IgD-negative memory B cell (primary cell): Measurements from ENCODE around the gene MAP6. TPM values are rescaled to one million over a fixed set of nuclear protein-coding genes. Genes with fewer than 3 reads are reported as not detected.

ENCODE experiments used
- H3K27ac Mint-ChIP-seq, 3 donors: one replicate each; pipeline ENCODE4 v1.8.0; 2020 to 2022; ENCODE audit warnings: mild to moderate bottlenecking in 3 of 3, mixed read lengths in 3 of 3, moderate library complexity in 1 of 3
- H3K27me3 Mint-ChIP-seq: one replicate; pipeline ENCODE4 v1.8.0; 2021; ENCODE audit warnings: mixed read lengths
- H3K36me3 Mint-ChIP-seq: one replicate; pipeline ENCODE4 v1.8.0; 2020; ENCODE audit warnings: mild to moderate bottlenecking, mixed read lengths
- H3K4me1 Mint-ChIP-seq, 3 donors: one replicate each; pipeline ENCODE4 v1.8.0; 2020 to 2022; ENCODE audit warnings: mixed read lengths in 3 of 3, mild to moderate bottlenecking in 1 of 3
- H3K4me3 Mint-ChIP-seq, 4 donors: one replicate each; pipeline ENCODE4 v1.8.0; 2020 to 2022; ENCODE audit warnings: mild to moderate bottlenecking in 4 of 4, mixed read lengths in 4 of 4, moderate library complexity in 3 of 4
- H3K9me3 Mint-ChIP-seq, 3 donors: one replicate each; pipeline ENCODE4 v1.8.0; 2020 to 2021; ENCODE audit warnings: mixed read lengths in 3 of 3, mild to moderate bottlenecking in 1 of 3
- polyA plus RNA-seq: library from polyadenylated mRNA; unstranded; fragments of 300-500 nt; fragmentation: Illumina TruSeq; gene quantifications from one replicate; pipeline ENCODE4 v1.2.3, GENCODE V29; 2021

MAP6 gene
- polyA plus RNA-seq, 1 donor from 2014 or later = 0.53 TPM

DNA sequence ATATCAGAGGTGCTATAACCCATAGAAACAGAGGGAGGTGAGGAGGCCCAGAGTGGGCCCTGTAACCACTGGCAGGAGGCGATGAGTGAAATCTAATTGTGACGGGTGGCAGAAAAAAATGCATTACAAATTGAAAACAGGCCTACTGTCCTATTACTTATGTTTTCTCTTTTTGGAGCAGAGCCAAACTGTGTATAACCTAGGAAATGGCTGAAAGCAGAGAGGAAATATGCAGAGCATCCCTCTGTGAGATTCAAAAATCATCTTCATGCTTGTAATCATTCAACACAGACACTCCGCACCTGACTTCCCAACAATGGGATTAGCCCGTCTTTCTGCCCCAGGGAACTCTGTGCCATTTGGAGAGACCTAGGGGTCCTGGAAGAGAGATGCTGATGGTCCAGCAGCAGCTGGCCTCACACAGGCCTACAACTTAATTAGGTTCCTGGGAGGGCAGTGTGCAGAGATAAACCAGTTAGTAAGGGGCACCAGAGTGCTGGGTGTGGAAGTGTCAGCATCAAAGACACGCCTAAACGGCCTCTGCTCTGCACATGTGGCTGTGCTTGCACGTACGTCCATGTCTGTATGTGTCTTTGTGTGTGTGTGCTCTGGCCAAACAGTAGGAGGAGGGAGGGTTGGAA lies 41.8 kb downstream of the MAP6 start:
- H3K4me1 Mint-ChIP-seq = no peaks in the 10 kb centered on the region
- no peak overlapping the region for H3K4me3 Mint-ChIP-seq
- no peak overlapping the region for H3K27ac Mint-ChIP-seq

DNA sequence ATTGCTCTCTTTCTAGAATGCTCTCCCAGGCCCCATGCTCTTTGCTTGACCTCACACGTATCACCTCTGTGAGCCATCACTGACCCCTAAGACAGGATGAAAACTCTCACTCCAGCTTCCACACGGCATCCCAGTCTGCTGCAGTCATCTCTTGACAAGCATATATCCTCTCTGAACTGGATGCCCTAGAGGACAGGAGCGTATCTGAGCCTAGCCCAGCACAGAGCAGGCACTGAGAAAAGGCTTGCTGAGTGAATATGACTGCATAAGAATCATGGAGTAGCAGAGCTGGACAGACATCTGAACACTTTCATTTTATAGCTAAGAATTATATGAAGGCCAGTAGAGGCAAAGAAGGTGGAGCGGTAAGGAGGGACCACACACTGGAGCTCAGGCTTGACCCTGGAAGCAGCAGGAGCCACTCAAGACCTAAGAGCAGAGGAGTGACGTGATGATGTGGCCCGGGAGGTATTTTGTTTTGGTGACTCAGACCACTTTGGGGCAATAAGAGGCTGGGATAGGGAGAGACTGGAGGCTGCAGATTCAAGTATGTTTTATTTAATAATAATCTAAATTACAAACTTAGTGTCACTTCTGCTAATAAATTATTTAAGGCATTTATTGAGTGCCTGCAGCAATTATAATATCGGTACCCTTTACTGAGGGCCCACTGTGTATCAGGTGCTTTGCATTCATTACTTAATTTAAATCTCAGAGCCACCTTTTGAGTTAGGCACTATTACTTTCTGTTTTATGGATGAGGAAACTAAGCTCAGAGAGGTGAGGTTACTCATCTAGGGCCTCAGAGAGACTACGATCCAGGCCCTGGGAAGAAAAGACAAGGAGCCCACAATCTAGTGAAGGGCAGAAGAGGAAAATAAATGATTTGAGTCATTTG lies 42.6 kb downstream of the MAP6 start:
- peak overlapping the region in 1 of 3 donors; percentile 68 for H3K27ac Mint-ChIP-seq
- no peaks in the 10 kb centered on the region for H3K9me3 Mint-ChIP-seq
- no peaks in the 10 kb centered on the region for H3K36me3 Mint-ChIP-seq
- peaks cover 7% of the 10 kb centered on the region for H3K27me3 Mint-ChIP-seq
- H3K4me3 Mint-ChIP-seq = no peak overlapping the region
- no peaks in the 10 kb centered on the region for H3K4me1 Mint-ChIP-seq

More for the DNA sequence above, 41.8 kb downstream of the MAP6 start:
- Mint-ChIP-seq H3K36me3 (no peaks in the 10 kb centered on the region), H3K9me3 (no peaks in the 10 kb centered on the region), H3K27me3 (peaks cover 11% of the 10 kb centered on the region)

DNA sequence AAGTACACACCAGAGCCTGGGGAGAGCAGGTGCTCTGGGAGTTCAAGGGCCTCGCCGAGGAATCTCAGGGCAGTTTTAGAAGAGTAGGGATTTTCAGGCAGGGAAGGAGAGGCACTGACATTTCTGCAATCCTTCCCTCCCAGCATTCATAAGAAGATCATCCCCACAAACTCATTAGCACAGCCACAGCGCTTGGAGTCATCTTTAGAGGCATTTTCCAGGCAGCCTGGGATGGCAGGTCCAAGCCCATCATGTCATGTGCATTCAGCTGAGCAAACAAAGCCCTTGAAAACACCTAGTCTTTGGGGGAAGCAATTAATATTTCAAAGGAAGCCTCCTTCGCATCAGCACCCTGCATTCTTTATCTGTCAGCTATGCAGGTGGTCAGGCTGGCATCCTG lies 43.8 kb downstream of the MAP6 start:
- Mint-ChIP-seq H3K27me3 (peaks cover under 1% of the 10 kb centered on the region), H3K4me3 (peak overlapping the region in 1 of 4 donors; percentile 56), H3K9me3 (no peaks in the 10 kb centered on the region), H3K27ac (no peak overlapping the region), H3K4me1 (no peaks in the 10 kb centered on the region), H3K36me3 (no peaks in the 10 kb centered on the region)

DNA sequence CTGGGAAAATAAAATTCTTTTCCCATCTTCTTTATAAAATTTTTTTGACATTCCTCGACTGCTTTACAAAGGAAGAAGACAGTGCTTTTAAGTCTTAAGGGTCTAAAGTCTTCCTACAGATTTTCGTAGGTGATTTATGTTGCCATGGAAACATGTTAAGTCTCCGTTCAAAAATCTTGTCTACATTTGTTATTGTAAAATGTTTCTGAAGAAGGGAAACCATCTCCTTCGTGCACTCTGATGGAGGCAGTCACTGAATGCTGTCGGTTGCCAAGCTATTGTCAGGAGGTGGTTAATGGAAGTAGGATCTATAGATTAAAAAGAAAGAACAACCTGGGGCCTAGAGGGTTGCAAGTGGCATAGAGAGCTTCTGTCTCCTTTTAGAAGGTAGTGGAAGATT lies 52.6 kb downstream of the MAP6 start:
- Mint-ChIP-seq H3K4me3 (no peak overlapping the region), H3K27ac (no peak overlapping the region), H3K36me3 (no peaks in the 10 kb centered on the region), H3K9me3 (peaks cover 0 to 2% (median 0%) of the 10 kb centered on the region in 3 donors), H3K27me3 (peaks cover 3% of the 10 kb centered on the region), H3K4me1 (no peaks in the 10 kb centered on the region)

DNA sequence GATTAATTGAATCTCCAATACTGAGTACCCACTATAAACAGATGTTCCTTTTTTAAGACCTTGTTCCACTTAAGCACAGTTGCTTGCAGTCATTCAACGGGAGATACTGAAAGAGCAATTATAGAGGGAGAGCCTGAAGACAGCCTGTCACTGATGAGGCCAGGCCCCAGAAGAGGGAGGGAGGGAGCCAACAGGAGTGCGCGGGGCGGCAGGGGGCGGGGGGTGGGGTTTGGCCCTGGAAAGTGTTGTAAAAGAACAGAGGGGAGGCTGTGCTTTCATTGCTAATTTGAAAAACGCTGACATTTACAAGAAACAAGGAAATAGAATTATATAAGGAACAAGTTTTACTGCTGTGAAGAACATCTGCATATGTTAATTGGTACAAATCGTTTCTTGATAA lies 53.1 kb downstream of the MAP6 start:
- Mint-ChIP-seq H3K4me1 (no peaks in the 10 kb centered on the region), H3K27ac (no peak overlapping the region), H3K27me3 (peaks cover 3% of the 10 kb centered on the region), H3K36me3 (no peaks in the 10 kb centered on the region), H3K4me3 (no peak overlapping the region), H3K9me3 (peaks cover 0 to 2% (median 0%) of the 10 kb centered on the region in 3 donors)

DNA sequence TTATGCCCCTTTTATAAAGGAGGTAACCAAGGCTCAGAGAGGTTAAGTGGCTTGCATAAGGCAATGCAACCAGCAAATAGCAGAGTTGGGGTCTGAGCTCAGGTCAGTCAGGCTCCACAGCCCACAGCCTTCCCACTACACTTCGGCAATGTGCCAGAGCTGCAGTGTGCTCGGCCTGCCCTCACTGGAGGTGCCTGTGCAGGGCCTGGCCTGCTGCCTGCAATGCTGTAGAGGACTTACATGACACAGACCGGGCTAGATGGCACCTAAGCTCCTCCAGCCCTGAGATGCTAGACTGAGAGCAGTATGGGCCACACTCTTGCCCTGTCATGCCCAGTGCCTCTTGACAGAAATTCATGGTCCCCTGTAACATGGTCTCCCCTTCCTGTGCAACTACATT lies 57.0 kb downstream of the MAP6 start:
- Mint-ChIP-seq H3K9me3 (peaks cover 0 to 1% (median 0%) of the 10 kb centered on the region in 3 donors), H3K36me3 (no peaks in the 10 kb centered on the region), H3K27me3 (no peaks in the 10 kb centered on the region), H3K4me3 (no peak overlapping the region), H3K27ac (no peak overlapping the region), H3K4me1 (no peaks in the 10 kb centered on the region)

DNA sequence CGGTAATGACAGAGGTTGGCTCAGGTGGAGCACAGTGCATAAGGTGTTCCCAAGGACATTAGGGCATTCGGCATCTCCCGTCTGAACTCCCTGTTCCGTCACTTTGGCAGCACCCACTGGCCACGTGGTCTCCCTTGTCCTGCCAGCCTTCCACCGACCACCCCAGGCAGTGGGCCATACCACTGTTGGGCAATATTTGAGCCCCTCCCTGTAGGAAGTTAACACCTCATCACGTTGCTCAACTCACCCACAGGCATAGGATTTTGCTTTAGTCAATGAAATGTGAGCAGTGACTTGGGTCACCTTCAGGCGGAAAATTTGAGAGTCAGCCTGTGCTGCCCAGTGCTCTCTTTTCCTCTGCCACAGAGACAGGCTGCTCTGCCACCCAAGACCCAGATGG lies 62.7 kb downstream of the MAP6 start:
- Mint-ChIP-seq H3K9me3 (peaks cover 0 to 1% (median 0%) of the 10 kb centered on the region in 3 donors), H3K27ac (peak overlapping the region in 1 of 3 donors; percentile 8), H3K27me3 (peaks cover 11% of the 10 kb centered on the region), H3K36me3 (no peaks in the 10 kb centered on the region), H3K4me1 (no peaks in the 10 kb centered on the region), H3K4me3 (no peak overlapping the region)

DNA sequence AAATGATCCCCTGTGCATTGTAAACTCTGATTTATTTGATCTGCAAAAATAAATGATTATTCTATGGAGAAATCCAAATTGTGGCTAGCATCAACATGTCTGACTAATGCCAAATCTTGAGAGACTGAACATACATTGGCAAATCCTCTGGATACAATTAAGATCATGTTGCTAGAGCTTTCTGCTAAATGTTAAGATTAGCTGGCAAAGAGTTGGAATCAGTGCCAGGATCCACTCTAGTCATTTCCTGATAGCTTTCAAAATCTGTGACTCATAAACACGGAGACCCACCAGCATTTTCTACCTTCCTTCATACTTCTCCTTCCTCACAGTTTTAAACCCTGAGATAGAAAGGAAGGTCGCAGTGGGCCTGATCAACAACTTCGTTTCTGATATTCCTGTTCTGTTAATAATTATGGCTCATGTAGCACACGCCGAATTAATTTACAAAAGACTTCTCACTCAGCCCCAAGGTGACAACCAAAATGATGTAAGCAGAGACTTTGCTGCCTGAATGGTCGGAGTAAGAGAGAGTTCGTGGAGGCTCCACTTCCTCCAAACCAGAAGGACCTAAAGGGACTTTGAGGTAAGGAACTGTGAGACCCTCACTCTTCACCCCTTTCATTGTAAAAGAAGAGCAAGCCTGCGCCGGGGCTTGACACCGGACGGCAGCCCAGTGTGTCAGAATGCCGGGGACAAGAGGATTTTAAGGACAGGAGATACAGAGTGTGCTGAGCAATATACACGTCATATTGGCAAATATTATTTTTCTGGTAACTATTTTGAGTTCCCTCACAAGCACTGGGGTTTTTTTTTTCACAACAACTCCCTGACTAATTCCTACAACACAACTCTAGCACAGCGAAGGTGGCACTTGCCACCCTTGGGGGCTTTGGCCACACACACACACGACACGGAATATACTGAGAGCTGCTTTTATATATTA lies 64.8 kb downstream of the MAP6 start:
- no peak overlapping the region for H3K27ac Mint-ChIP-seq
- no peaks in the 10 kb centered on the region for H3K4me1 Mint-ChIP-seq
- no peak overlapping the region for H3K4me3 Mint-ChIP-seq
- H3K36me3 Mint-ChIP-seq = no peaks in the 10 kb centered on the region
- H3K27me3 Mint-ChIP-seq = peaks cover 12% of the 10 kb centered on the region
- H3K9me3 Mint-ChIP-seq = peaks cover 0 to 1% (median 0%) of the 10 kb centered on the region in 3 donors

DNA sequence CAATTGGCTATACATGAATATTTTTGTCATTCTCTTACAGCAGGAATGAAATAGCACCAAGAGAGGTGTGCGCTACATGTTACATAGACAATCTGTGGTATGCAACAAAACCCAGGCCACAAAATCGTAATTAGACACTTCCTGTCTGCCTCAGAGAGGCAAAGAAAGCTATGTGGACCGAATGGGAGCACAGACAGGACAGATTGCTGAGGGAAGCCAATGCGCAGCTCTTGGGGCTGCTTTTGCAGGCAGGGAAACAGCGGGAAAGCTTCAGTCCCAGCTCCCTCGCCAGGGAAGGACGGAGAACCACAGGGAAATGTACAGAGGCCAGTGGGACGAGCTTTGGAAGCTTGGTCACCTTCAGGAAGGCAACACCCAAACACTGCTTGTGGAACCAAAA lies 65.9 kb downstream of the MAP6 start:
- H3K27me3 Mint-ChIP-seq = peaks cover 12% of the 10 kb centered on the region
- no peaks in the 10 kb centered on the region for H3K36me3 Mint-ChIP-seq
- H3K9me3 Mint-ChIP-seq = peaks cover 0 to 1% (median 0%) of the 10 kb centered on the region in 3 donors
- H3K27ac Mint-ChIP-seq = no peak overlapping the region
- H3K4me1 Mint-ChIP-seq = peaks cover 0 to 5% (median 0%) of the 10 kb centered on the region in 3 donors
- no peak overlapping the region for H3K4me3 Mint-ChIP-seq

DNA sequence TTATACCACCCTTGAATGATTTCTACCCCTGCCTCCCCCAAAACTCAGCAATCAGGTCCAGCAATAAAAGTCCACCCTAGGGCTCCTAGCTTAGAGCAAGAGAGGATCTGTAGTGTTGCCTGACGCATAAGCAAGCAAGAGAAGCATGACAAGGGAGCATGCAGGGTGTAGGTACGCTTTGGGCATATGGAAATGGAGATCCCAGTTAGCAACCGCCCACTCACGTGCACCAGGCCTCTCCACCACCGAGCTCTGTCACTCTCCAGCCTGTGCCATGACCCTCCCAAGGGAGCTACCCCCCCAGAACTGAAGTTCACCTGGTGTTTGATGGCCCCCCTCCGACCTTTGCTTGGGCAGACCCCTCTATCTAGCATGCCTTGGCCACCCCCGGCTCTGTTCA lies 67.3 kb downstream of the MAP6 start:
- H3K27ac Mint-ChIP-seq = no peak overlapping the region
- H3K36me3 Mint-ChIP-seq = no peaks in the 10 kb centered on the region
- no peaks in the 10 kb centered on the region for H3K9me3 Mint-ChIP-seq
- H3K4me1 Mint-ChIP-seq = peaks cover 0 to 5% (median 4%) of the 10 kb centered on the region in 3 donors
- peaks cover 11% of the 10 kb centered on the region for H3K27me3 Mint-ChIP-seq
- peak overlapping the region in 1 of 4 donors; percentile 75 for H3K4me3 Mint-ChIP-seq

DNA sequence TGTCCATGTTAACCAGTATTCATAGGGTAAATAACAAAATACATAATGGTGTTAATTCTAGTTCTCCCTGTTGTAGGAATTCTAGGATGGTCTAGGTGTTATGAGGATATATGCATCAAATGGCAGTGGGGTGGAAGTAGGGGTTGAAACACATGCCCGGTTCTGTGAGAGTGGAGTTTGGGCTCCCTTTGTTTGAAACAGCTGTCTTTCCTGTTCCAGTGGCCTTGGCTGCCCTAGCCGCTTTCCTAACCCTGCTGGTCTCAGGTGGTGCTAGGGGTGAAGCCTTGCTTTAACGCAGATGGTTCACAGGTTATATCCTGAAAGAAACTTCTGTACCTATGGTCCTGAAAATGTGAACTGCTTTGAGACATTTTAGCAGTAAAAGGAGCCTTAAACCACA lies 68.5 kb downstream of the MAP6 start:
- Mint-ChIP-seq H3K4me3 (no peak overlapping the region), H3K4me1 (peaks cover 7 to 15% (median 7%) of the 10 kb centered on the region in 3 donors), H3K27me3 (peaks cover 7% of the 10 kb centered on the region), H3K36me3 (no peaks in the 10 kb centered on the region), H3K9me3 (no peaks in the 10 kb centered on the region), H3K27ac (no peak overlapping the region)

DNA sequence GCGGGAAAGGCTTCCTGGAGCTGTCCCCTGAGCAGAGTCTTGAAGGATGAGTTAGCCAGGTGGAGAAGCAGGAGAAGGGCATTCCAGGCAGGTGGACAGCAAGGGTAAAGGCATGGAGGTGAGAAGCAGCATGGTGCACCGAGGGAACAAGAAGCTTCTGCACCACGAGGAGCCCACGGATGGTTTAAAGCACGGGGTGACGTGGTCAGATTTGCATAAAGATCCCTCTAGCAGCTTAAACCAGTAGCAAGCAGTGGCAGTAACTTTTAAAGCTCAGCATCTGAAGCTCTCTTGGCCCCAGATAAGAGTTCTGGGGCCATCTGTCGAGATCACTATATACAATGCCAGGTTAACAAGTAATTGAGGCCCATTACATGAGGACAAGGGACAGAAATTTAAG lies 69.9 kb downstream of the MAP6 start:
- Mint-ChIP-seq H3K9me3 (no peaks in the 10 kb centered on the region), H3K27ac (peak overlapping the region in 1 of 3 donors; percentile 59), H3K27me3 (peaks cover 4% of the 10 kb centered on the region), H3K36me3 (no peaks in the 10 kb centered on the region), H3K4me1 (peaks cover 7 to 17% (median 9%) of the 10 kb centered on the region in 3 donors), H3K4me3 (no peak overlapping the region)

DNA sequence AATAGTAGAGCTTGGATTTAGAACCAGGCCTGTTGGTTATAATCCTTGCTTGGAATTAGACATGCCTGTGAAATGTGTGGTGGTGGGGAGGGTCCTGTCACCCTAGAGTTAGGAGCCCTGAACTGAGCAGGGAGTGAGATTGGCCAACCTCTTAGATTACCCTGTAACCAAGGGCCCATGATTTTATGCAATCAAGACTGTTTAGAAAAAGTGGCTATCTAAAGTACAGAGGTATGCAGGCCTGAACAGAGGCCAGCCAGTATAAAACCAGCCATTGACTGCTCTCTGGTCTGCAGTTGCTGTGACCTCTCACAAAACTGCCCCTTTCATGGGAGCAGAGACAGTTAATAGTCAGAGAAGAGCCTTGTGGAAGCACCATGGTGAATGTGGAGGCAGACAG lies 70.6 kb downstream of the MAP6 start:
- H3K27me3 Mint-ChIP-seq = peaks cover 4% of the 10 kb centered on the region
- no peak overlapping the region for H3K4me3 Mint-ChIP-seq

DNA sequence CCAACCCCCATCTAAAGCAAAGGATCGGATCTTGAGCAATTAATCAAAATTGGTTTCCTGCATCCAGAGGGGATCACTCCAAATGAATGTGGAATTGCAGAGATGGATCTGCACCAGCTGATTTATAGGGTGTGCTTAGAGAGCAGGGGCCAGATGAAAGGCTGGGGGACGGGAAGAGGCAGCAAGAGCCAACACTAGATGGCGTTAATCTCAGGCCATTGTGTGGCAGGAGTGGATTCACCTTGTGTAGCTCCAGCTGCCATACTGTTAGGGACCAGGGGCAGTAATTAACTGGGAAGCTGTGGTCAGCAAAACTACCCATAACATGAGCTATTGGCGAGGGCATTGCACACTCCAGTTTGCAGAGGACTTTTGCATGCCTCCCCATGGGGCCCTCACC lies 71.2 kb downstream of the MAP6 start:
- Mint-ChIP-seq H3K4me1 (peaks cover 7 to 17% (median 9%) of the 10 kb centered on the region in 3 donors), H3K27ac (no peak overlapping the region), H3K27me3 (peaks cover 4% of the 10 kb centered on the region), H3K4me3 (no peak overlapping the region), H3K9me3 (no peaks in the 10 kb centered on the region), H3K36me3 (no peaks in the 10 kb centered on the region)

More for the DNA sequence above, 70.6 kb downstream of the MAP6 start:
- no peaks in the 10 kb centered on the region for H3K9me3 Mint-ChIP-seq
- H3K27ac Mint-ChIP-seq = no peak overlapping the region
- peaks cover 7 to 17% (median 9%) of the 10 kb centered on the region in 3 donors for H3K4me1 Mint-ChIP-seq
- no peaks in the 10 kb centered on the region for H3K36me3 Mint-ChIP-seq

DNA sequence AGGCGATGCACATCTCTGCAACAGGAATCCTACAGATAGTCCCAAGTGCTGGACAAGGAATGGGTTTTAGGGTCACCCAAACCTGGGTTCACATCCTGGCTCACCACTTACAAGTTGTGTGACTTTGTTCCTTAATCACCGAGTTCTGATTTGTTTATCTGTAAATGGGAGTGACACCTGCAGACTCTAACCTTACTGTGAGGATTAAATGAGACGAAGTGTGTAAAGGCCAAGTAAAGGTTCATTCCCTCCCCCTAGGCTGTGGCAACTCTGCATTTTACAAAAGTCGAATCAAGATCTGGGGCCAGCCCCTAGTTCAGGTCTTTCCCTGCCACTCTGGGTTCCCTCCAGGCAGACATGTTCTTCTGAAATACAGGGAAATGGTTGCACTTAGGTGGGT lies 71.9 kb downstream of the MAP6 start:
- Mint-ChIP-seq H3K9me3 (no peaks in the 10 kb centered on the region), H3K4me1 (peaks cover 7 to 17% (median 9%) of the 10 kb centered on the region in 3 donors), H3K36me3 (no peaks in the 10 kb centered on the region), H3K27ac (no peak overlapping the region), H3K4me3 (no peak overlapping the region), H3K27me3 (peaks cover 4% of the 10 kb centered on the region)
